Ascending aorta (tissue), 2 donors: ENCODE results near the gene MORC3. TPM values are rescaled to one million over a fixed set of nuclear protein-coding genes. Genes with fewer than 3 reads are reported as not detected.

Experiments
- DNase-seq, 2 donors: peaks; one replicate each; pipeline ENCODE4 v3.0.0-alpha.2; 2019; ENCODE audit warnings: low spot score in 2 of 2
- H3K27ac ChIP-seq, 2 donors: fragments of 200-600 bp; sonication (generic); one replicate each; pipeline ENCODE4 v1.5.1; 2016 to 2017; ENCODE audit warnings: mild to moderate bottlenecking in 1 of 2
- H3K27me3 ChIP-seq: fragments of 200-600 bp; sonication (generic); one replicate; pipeline ENCODE4 v1.5.1; 2017
- H3K36me3 ChIP-seq, 2 donors: fragments of 200-600 bp; sonication (generic); one replicate each; pipeline ENCODE4 v1.5.1; 2016
- H3K4me1 ChIP-seq, 2 donors: fragments of 200-600 bp; sonication (generic); one replicate each; pipeline ENCODE4 v1.5.1; 2016 to 2017; ENCODE audit warnings: mild to moderate bottlenecking in 1 of 2
- H3K4me3 ChIP-seq, 2 donors: fragments of 200-600 bp; sonication (generic); one replicate each; pipeline ENCODE4 v1.5.1; 2016 to 2017; ENCODE audit warnings: mild to moderate bottlenecking in 1 of 2
- H3K9me3 ChIP-seq, 2 donors: fragments of 200-600 bp; sonication (generic); one replicate each; pipeline ENCODE4 v1.5.1; 2016
- CTCF ChIP-seq, 3 experiments: fragments of 200-600 bp in 2 of 3; fragments of 450-650 bp in 1 of 3; sonication (generic) in 2 of 3; IDR thresholded peaks; one replicate each; pipeline ENCODE4 v1.5.1; 2016 to 2019; ENCODE audit warnings: antibody characterized with exemption in 3 of 3, mild to moderate bottlenecking in 1 of 3, moderate library complexity in 1 of 3
- intact Hi-C: fragments of 100-400 bp; cut with DNase I; formaldehyde crosslinking; loops from one replicate; pipeline ENCODE4 v1.15.1; 2023
- total RNA-seq: library from RNA; depleted of rRNA; stranded (reverse); fragments of >200 nt; gene quantifications from one replicate; pipeline ENCODE4 v1.1.0, GENCODE V29; 2016

MORC3 gene
- total RNA-seq, 1 donor from 2014 or later: 7.9 TPM

DNA sequence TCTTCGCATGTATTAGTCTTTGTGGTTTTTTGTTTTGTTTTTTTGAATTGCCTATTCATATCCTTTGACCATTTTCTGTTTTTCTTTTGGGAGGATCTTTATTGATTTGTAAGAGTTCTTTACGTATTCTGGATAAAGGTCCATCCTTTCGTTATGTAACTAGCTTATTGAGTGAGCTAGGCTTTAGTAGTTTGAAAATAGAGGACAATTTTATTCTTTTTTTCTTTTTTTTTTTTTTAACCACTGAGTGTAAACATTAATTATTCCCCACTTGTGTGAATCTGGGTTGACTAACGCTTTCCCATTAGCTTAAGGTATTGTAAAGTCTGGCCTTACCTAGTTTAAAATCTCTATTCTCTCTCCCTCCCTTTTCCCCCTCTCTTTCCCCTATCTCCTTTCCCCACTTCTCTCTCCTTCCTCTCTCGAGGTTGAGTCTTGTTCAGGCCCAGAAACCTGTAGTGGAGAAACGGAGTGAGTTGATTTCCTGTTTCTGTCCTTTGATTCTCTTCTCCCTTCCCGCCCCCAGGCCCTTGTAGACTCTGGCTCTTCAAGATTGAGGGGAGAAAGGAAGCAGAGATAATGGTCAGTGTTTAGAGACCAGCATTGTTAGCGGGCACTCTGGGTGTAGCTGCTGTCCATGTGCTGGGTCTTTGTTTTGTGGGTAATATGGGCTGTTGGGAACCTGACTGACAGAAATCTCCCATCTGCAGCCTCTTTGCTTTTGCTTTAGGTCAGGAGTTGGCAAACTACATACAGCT is 1.5 kb downstream of the MORC3 start:
- Histone ChIP-seq H3K4me3 (peak overlapping the region; percentile 87 to 91), H3K4me1 (peaks cover 0 to 22% of the 10 kb centered on the region in 2 donors), H3K27me3 (no peaks in the 10 kb centered on the region), H3K9me3 (no peaks in the 10 kb centered on the region), H3K36me3 (peaks cover 0 to 13% of the 10 kb centered on the region in 2 donors), H3K27ac (peak overlapping the region; percentile 97)
- intact Hi-C loops: loop anchor here (2.0 to 10.0 kb wide), 3 partner anchors 113 to 1434 kb away; partner anchors contain the start of gene CBR3
- DNase-seq: no peak
- no peak for TF ChIP-seq CTCF (IDR thresholded peaks at IDR 0.05)

GRCh38 chr21:36322083-36322424 is 2.1 kb downstream of the MORC3 start:
- no peak for DNase-seq
- Histone ChIP-seq H3K4me1 (peaks cover 0 to 22% of the 10 kb centered on the region in 2 donors), H3K27ac (peak overlapping the region; percentile 97), H3K9me3 (no peaks in the 10 kb centered on the region), H3K36me3 (peaks cover 0 to 13% of the 10 kb centered on the region in 2 donors), H3K4me3 (peak overlapping the region; percentile 87 to 91), H3K27me3 (no peaks in the 10 kb centered on the region)
- intact Hi-C loops: loop anchor here (5.0 to 10.0 kb wide), 2 partner anchors 113 to 1435 kb away; no protein-coding TSS in a partner anchor
- no peak for TF ChIP-seq CTCF (IDR thresholded peaks at IDR 0.05)

GRCh38 chr21:36323032-36323431 is 3.0 kb downstream of the MORC3 start:
- Histone ChIP-seq H3K27ac (peak overlapping the region in 1 of 2 donors; percentile 97), H3K4me3 (no peak overlapping the region), H3K27me3 (no peaks in the 10 kb centered on the region), H3K4me1 (peaks cover 0 to 22% of the 10 kb centered on the region in 2 donors), H3K36me3 (peaks cover 0 to 13% of the 10 kb centered on the region in 2 donors), H3K9me3 (no peaks in the 10 kb centered on the region)
- no peak for DNase-seq
- TF ChIP-seq CTCF (IDR thresholded peaks at IDR 0.05): no peak
- intact Hi-C loops: loop anchor here (5.0 to 10.0 kb wide), 2 partner anchors 112 to 1436 kb away; no protein-coding TSS in a partner anchor

DNA sequence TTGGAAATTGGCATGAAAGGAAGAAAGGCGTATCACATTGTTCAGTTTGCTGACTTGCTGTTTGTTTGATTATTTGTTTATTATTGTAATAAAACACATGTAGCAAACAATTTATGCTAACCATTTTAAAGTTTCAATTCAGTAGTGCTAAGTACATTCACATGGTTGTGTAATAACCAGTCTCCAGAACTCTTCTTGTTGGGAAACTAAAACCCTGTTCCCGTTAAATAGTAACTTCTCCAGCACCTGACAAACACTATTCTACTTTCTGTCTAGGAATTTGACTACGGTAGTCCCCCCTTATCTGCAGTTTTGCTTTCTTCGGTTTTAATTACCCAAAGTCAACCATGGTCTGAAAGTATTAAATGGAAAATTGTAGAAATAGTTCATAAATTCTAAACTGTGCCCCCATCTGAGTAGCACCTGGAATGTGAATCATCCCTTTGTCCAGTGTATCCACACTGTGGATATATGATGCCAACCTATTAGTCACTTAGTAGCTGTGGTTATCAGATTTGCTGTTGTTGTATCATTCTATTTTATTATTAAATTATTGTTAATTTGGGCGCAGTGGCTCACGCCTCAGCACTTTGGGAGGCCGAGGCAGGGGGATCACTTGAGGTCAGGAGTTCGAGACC is 5.5 kb downstream of the MORC3 start:
- no peak for DNase-seq
- no peak overlapping the region for H3K4me3 ChIP-seq
- no peaks in the 10 kb centered on the region for H3K27me3 ChIP-seq
- peaks cover 0 to 13% of the 10 kb centered on the region in 2 donors for H3K36me3 ChIP-seq
- no peak for TF ChIP-seq CTCF (IDR thresholded peaks at IDR 0.05)
- no peak overlapping the region for H3K27ac ChIP-seq
- H3K9me3 ChIP-seq: no peaks in the 10 kb centered on the region
- intact Hi-C loops: loop anchor here (10.0 kb wide), 1 partner anchor 109 kb away; no protein-coding TSS in a partner anchor
- peaks cover 0 to 31% of the 10 kb centered on the region in 2 donors for H3K4me1 ChIP-seq

GRCh38 chr21:36330904-36331303 is 10.9 kb downstream of the MORC3 start:
- H3K9me3 ChIP-seq: no peaks in the 10 kb centered on the region
- DNase-seq: no peak
- peaks cover 0 to 13% of the 10 kb centered on the region in 2 donors for H3K4me1 ChIP-seq
- no peak overlapping the region for H3K27ac ChIP-seq
- intact Hi-C loops: no loop called here
- H3K4me3 ChIP-seq: no peak overlapping the region
- no peaks in the 10 kb centered on the region for H3K27me3 ChIP-seq
- peaks cover 14 to 17% of the 10 kb centered on the region in 2 donors for H3K36me3 ChIP-seq
- peak; percentile 51 to 63 (median 58) for TF ChIP-seq CTCF (IDR thresholded peaks at IDR 0.05)
